Ishikawa (cell line): Measurements from ENCODE around the gene PYCR2.

ENCODE experiments used
- EP300 ChIP-seq: IDR thresholded peaks from 2 replicates; pipeline ENCODE4 v1.6.1; 2012; ENCODE audit warnings: borderline replicate concordance
- REST ChIP-seq: IDR thresholded peaks from 2 replicates; pipeline ENCODE4 v1.6.1; 2012; ENCODE audit warnings: low read depth, mild to moderate bottlenecking

GRCh38 chr1:225891229-225891972 is 32.6 kb downstream of the PYCR2 start:
- peak; percentile 54; the same call in 1 of the 2 replicates for TF ChIP-seq EP300
- no peak for TF ChIP-seq REST
